Esophagus mucosa (tissue), 1 donor: ENCODE results near the gene C20orf141. TPM values are rescaled to one million over a fixed set of nuclear protein-coding genes. Genes with fewer than 3 reads are reported as not detected.
"Not testable (repeated sequence)": the region's sequence is repeated elsewhere in the genome, so short reads cannot be mapped to it uniquely, and the experiment has no call there.

Source experiments
- ATAC-seq: fragments of 200-7000 bp; cut with Tn5 transposase; one replicate; pipeline ENCODE4 v1.9.1; 2020
- total RNA-seq: library from RNA; stranded (reverse); gene quantifications from one replicate; pipeline ENCODE4 v1.2.4, GENCODE V29; 2023
- donor health status: DM: yes; HTN: yes; CAD: no.

C20orf141 gene
- total RNA-seq, 1 donor from 2014 or later: not detected

- ATAC-seq: peak; percentile 29
Observed at GRCh38 chr20:2820896-2821869, 6.4 kb downstream of the C20orf141 start.

- ATAC-seq: no peak
Observed at GRCh38 chr20:2822073-2822472, 7.3 kb downstream of the C20orf141 start.

- no peak for ATAC-seq
Observed at GRCh38 chr20:2825761-2826160, 11.0 kb downstream of the C20orf141 start.

GRCh38 chr20:2826655-2827054, 11.9 kb downstream of the C20orf141 start:
- no peak for ATAC-seq

- no peak for ATAC-seq
Observed at GRCh38 chr20:2829376-2829775, 14.6 kb downstream of the C20orf141 start.

- not testable (repeated sequence) for ATAC-seq
Observed at GRCh38 chr20:2831206-2831605, 16.4 kb downstream of the C20orf141 start.

GRCh38 chr20:2833761-2834160, 19.0 kb downstream of the C20orf141 start:
- ATAC-seq: no peak

- ATAC-seq: no peak
Observed at GRCh38 chr20:2834401-2835110, 19.8 kb downstream of the C20orf141 start.

- ATAC-seq: no peak
Observed at GRCh38 chr20:2835331-2835796, 20.6 kb downstream of the C20orf141 start.

- ATAC-seq: no peak
Observed at GRCh38 chr20:2836035-2836434, 21.2 kb downstream of the C20orf141 start.

- no peak for ATAC-seq
Observed at GRCh38 chr20:2837221-2837960, 22.6 kb downstream of the C20orf141 start.

GRCh38 chr20:2838170-2838797, 23.5 kb downstream of the C20orf141 start:
- ATAC-seq: no peak

- no peak for ATAC-seq
Observed at GRCh38 chr20:2838847-2839671, 24.3 kb downstream of the C20orf141 start.

GRCh38 chr20:2839732-2840137, 24.9 kb downstream of the C20orf141 start:
- ATAC-seq: no peak

- ATAC-seq: peak; percentile 96
Observed at GRCh38 chr20:2840138-2840966, 25.6 kb downstream of the C20orf141 start, which contains the start of the genes PCED1A and VPS16. PCED1A (minus strand) TSS chr20:2840655; CDS start chr20:2839912, 743 bp downstream. VPS16 (plus strand) TSS chr20:2840745; CDS start chr20:2840775, 30 bp downstream.

- ATAC-seq: peak; percentile 30
Observed at GRCh38 chr20:2840967-2841531, 26.3 kb downstream of the C20orf141 start.

- no peak for ATAC-seq
Observed at GRCh38 chr20:2845607-2846006, 30.8 kb downstream of the C20orf141 start.

GRCh38 chr20:2846698-2847097, 31.9 kb downstream of the C20orf141 start:
- ATAC-seq: no peak

GRCh38 chr20:2847802-2848201, 33.0 kb downstream of the C20orf141 start:
- no peak for ATAC-seq

- ATAC-seq: no peak
Observed at GRCh38 chr20:2849529-2849928, 34.7 kb downstream of the C20orf141 start.
